Measurements from ENCODE around the gene LPCAT2. TPM values are rescaled to one million over a fixed set of nuclear protein-coding genes. Genes with fewer than 3 reads are reported as not detected.

LPCAT2 gene
- total and polyA plus RNA-seq, 2 experiments from 2014 or later: 7.8 to 23.8 TPM

GRCh38 chr16:55622272-55622671, 113.4 kb downstream of the LPCAT2 start:
- no peak for TF ChIP-seq ZNF114 (CRISPR knock-in tag; IDR thresholded peaks at IDR 0.05)
- no peak for TF ChIP-seq JUNB (IDR thresholded peaks at IDR 0.05; ENCODE audit: unreplicated experiment)
- TF ChIP-seq ZNF331 (CRISPR knock-in tag; IDR thresholded peaks at IDR 0.05; ENCODE audit: low read depth): no peak
- TF ChIP-seq ZNF462 (CRISPR knock-in tag; IDR thresholded peaks at IDR 0.05): no peak
- no peak for TF ChIP-seq EZH2phosphoT487 (IDR thresholded peaks at IDR 0.05; ENCODE audit: unreplicated experiment)
- TF ChIP-seq CREB1 (CRISPR knock-in tag; IDR thresholded peaks at IDR 0.05; ENCODE audit: low read depth): no peak
- TF ChIP-seq EZH2 (IDR thresholded peaks at IDR 0.05; ENCODE audit: low read depth, unreplicated experiment): no peak
- no peak for TF ChIP-seq NANOG (IDR thresholded peaks at IDR 0.05; ENCODE audit: borderline replicate concordance)
- no peak for TF ChIP-seq ETS1 (IDR thresholded peaks at IDR 0.05)
- TF ChIP-seq CTCF (conservative IDR thresholded peaks at IDR 0.05; ENCODE audit: low read depth in 2 of 2): no peak
- TF ChIP-seq REST (IDR thresholded peaks at IDR 0.05; ENCODE audit: unreplicated experiment): no peak
- no peak for TF ChIP-seq STAT1 (IDR thresholded peaks at IDR 0.05; ENCODE audit: unreplicated experiment)
- no peak for TF ChIP-seq POLR2AphosphoS5 (IDR thresholded peaks at IDR 0.05; ENCODE audit: low read depth)
- H3K4me3 Mint-ChIP-seq: no peak overlapping the region
- 0 out of 2 replicates have a peak overlapping the region, but pooled peaks have one; percentile 96 for H2AFZ ChIP-seq
- peaks cover 3% of the 10 kb centered on the region; the same call in 1 of the 2 replicates for H3K4me1 ChIP-seq (ENCODE audit: insufficient read depth)
- no peak overlapping the region for H3K4me3 ChIP-seq
- H3K27me3 ChIP-seq (ENCODE audit: insufficient read depth): no peaks in the 10 kb centered on the region
- H3K27ac ChIP-seq (ENCODE audit: low read depth): no peak overlapping the region
- no peaks in the 10 kb centered on the region for H3K79me2 ChIP-seq (replicated peaks; ENCODE audit: insufficient read depth)
- H3K9me2 ChIP-seq (ENCODE audit: insufficient read depth): peaks cover 14% of the 10 kb centered on the region
- H3F3A ChIP-seq (replicated peaks; ENCODE audit: low read depth): no peaks in the 10 kb centered on the region
- ATAC-seq (no peak), DNase-seq (ENCODE audit: low spot score) (no peak)
- H3K4me2 ChIP-seq: no peak overlapping the region
- no peak overlapping the region for H3K27ac Mint-ChIP-seq
- H3K36me3 Mint-ChIP-seq (ENCODE audit: low read depth): peaks cover 4% of the 10 kb centered on the region; the same call in 1 of the 3 replicates
- peaks cover 11% of the 10 kb centered on the region; the same call in 2 of the 3 replicates for H3K9me3 Mint-ChIP-seq
- H4K20me1 ChIP-seq (replicated peaks; ENCODE audit: insufficient read depth): no peaks in the 10 kb centered on the region
- peaks cover 4% of the 10 kb centered on the region; the same call in 1 of the 3 replicates for H3K4me1 Mint-ChIP-seq
- peaks cover 3% of the 10 kb centered on the region for H3K27me3 Mint-ChIP-seq (ENCODE audit: insufficient read depth, low read depth, poor library complexity)
- no peaks in the 10 kb centered on the region for H3K36me3 ChIP-seq (ENCODE audit: insufficient read depth)
